Measurements from ENCODE around the gene C5orf63.
"Not testable (repeated sequence)": the region's sequence is repeated elsewhere in the genome, so short reads cannot be mapped to it uniquely, and the experiment has no call there.

C5orf63 gene

GRCh38 chr5:127008300-127008975 is 64.9 kb downstream of the C5orf63 start:
- DNase-seq (ENCODE audit: low read depth in 3 of 3) = no peak

- no peak for DNase-seq (ENCODE audit: low read depth in 3 of 3)
Measured at GRCh38 chr5:127007522-127007921, 65.8 kb downstream of the C5orf63 start.

- DNase-seq (ENCODE audit: low read depth in 3 of 3) = no peak
Measured at GRCh38 chr5:127006744-127007143, 66.6 kb downstream of the C5orf63 start.

- not testable (repeated sequence) for DNase-seq (ENCODE audit: low read depth in 3 of 3)
Measured at GRCh38 chr5:127005282-127005681, 68.0 kb downstream of the C5orf63 start.

GRCh38 chr5:127004721-127005120 is 68.6 kb downstream of the C5orf63 start:
- no peak for DNase-seq (ENCODE audit: low read depth in 3 of 3)

- DNase-seq (ENCODE audit: low read depth in 3 of 3) = no peak
Measured at GRCh38 chr5:127003798-127004495, 69.4 kb downstream of the C5orf63 start.

GRCh38 chr5:127002390-127002789 is 70.9 kb downstream of the C5orf63 start:
- DNase-seq (ENCODE audit: low read depth in 3 of 3) = no peak

- no peak for DNase-seq (ENCODE audit: low read depth in 3 of 3)
Measured at GRCh38 chr5:127001621-127002296, 71.5 kb downstream of the C5orf63 start.
